ENCODE results near the gene TK1.

TK1 gene

GRCh38 chr17:78132767-78133178 is 54.1 kb downstream of the TK1 start:
- no peak for DNase-seq

- no peak for DNase-seq
These were observed 54.7 kb downstream of the TK1 start for GRCh38 chr17:78132084-78132676.

- no peak for DNase-seq
These were observed 55.4 kb downstream of the TK1 start for GRCh38 chr17:78131172-78132083.

- no peak for DNase-seq
These were observed 56.3 kb downstream of the TK1 start, which contains the start of gene TMC8 for GRCh38 chr17:78130437-78131101. Gene TMC8 (plus strand): TSS chr17:78130771. CDS start chr17:78131589, 818 bp downstream.

- no peak for DNase-seq
These were observed 56.8 kb downstream of the TK1 start for GRCh38 chr17:78130090-78130436.

- no peak for DNase-seq
These were observed 57.3 kb downstream of the TK1 start for GRCh38 chr17:78129351-78130089.

GRCh38 chr17:78128551-78129350 is 58.1 kb downstream of the TK1 start, which contains the start of gene TMC6:
Gene TMC6 (minus strand): TSS chr17:78128755. CDS start chr17:78126832, 1,923 bp downstream.
- DNase-seq = peak in 1 of 2 experiments; percentile 31

- DNase-seq = no peak
These were observed 58.8 kb downstream of the TK1 start for GRCh38 chr17:78127888-78128550.

- DNase-seq = no peak
These were observed 59.5 kb downstream of the TK1 start for GRCh38 chr17:78127239-78127887.

GRCh38 chr17:78126895-78127238 is 60.0 kb downstream of the TK1 start:
- no peak for DNase-seq

GRCh38 chr17:78125976-78126894 is 60.6 kb downstream of the TK1 start:
- no peak for DNase-seq

GRCh38 chr17:78125138-78125913 is 61.5 kb downstream of the TK1 start:
- DNase-seq = no peak

- DNase-seq = no peak
These were observed 62.1 kb downstream of the TK1 start for GRCh38 chr17:78124836-78125137.
